HG03460 (cell line): ENCODE data around the gene FAM83F.

Source experiments
- ATAC-seq: cut with Tn5 transposase; IDR thresholded peaks from one replicate; pipeline ENCODE4 v1.9.1; 2021; ENCODE audit not compliant: unreplicated experiment

FAM83F gene

DNA sequence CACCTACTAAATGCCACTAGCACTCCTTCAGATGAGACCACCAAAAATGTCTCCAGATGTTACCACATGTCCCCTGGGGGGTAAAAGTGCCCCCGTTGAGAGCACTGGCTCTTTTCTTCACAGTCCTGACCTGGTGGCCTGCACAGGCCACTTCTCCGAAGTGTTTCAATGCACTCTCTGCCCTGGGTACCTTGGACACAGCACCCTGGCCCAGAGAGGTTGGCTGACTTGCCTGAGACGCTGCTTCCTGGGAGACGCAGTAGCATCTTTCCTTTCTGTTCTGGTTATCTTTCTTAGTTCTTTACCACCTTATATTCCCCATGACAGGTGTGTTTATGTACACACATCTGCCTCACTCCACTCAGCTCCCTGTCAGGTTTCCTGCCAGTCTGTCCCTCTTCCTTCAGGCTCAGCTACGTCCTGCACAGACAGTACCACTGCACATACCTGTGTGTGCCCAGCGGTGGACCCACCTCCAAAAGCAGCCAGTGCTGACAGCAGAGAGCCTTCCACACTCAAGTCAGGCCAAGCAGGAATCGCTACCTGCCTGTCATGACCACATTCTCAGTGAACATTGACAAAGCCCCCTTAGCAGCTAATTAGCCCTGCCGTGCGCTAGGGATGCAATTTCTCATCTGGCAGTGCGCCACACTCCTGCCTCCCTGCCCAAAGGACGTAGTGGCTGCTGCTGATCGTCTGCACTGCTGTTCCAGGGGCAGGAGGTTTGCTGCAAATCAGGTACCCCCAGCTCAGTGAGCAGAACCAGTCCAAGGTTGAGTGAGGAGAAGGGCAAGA is 39.0 kb downstream of the FAM83F start:
- ATAC-seq: no peak

DNA sequence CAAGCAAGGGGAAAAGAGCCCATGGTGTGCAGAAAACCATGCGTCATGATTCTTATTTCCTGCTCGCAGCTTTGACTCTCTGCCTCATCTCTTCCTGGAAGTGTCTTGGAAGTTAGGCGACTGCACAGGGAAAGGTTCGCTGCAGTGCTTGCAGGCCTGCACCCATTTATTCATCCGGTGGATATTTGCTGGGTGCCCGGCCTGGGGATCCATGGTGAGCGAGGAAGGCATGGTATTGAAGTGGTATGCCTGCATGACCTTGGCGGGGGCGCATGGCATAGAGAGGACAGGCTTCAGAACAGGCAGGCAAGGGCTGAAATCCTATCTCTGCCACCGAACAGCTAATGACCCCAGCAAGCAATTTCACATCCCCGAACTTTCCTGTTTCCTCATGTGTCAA is 40.6 kb downstream of the FAM83F start:
- no peak for ATAC-seq

DNA sequence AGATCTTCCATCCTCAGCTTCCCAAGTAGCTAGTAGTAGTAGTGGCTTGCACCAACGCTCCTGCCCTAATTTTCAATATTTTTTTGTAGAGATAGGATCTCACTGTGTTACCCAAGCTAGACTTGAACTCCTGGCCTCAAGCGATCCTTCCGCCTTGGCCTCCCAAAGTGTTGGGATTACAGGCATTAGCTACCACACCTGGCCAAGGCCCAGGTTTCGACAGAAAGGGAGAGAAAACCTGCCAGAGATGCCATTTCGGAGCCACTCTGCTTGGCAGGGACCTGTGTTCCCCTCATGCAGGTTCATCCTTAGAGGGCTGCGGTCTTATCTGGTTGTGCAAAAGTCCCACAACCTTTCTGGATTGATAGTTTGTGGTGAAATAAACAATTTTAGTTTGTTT is 41.4 kb downstream of the FAM83F start:
- no peak for ATAC-seq

DNA sequence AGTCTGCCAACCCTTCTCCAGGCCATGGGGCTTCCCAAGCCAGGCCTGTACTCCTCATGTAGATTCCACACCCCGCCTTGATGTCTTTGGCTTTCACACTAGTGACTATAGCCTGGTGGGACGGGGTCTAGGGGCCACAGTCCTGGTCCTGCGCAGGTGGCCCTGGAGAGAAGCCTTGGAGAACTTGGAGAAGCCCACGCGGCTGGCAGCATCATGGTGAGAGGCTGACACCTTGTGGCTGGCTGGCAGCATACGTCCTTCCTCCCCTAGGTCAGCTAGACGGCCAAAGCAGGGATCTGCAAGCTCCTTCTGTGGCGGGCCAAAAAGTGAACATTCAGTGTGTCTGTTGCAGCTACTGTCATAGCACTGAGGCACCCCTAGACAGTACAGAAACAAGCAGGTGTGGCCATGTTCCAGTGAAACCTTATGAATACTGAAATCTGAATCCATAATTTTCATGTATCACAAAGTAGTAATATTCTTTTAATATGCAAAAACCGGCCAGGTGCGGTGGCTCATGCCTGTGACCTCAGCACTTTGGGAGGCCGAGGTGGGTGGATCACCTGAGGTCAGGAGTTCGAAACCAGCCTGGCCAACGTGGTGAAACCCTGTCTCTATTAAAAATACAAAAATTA is 42.0 kb downstream of the FAM83F start:
- ATAC-seq: no peak

DNA sequence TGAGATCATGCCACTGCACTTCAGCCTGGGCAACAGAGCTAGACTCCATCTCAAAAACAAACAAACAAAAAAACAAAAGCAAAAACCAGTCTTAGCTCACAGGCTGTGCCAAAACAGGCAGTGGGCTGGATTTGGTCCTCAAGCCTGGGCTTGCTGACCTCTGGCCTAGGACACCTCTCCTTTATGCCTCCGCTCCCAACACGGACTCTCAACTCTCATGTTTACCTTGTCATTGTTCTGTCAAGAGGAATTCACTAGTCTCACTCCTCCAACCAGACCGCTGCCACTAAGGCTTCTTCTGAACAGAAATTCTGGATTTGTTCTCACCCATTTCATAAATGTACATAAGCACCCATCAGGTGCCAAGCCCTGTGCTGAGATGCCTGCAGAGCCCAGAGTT is 42.6 kb downstream of the FAM83F start:
- ATAC-seq: no peak

DNA sequence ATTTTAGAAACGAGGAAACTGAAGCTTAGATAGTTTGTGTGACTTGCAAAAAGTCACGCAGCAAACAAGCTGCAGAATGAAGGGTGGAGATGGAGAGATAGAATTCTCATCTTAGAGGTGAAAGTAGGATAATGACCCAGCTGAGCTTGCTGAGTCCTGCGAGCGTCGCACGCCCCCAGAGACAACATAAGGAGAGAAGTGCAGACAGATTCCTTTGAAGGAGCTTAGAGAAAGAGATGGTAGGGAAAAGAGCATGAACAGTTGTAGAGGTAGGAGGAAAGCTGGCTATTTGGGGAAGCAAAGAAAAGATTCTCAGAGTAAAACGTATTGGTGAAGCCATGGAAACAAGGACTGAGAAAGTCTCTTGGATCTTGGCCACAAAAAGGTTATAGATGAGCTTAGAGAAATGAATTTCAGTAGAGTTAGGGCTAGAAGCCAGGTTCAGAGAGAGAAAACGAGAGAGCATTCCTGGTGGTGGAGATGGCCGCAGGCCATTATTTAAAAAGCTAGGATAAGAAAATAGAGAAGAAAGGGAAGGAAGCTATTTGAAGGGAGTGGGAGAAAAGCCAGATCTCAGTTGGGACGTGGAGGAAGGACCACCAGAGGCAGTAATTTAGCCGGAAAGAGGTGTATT is 44.8 kb downstream of the FAM83F start:
- no peak for ATAC-seq

DNA sequence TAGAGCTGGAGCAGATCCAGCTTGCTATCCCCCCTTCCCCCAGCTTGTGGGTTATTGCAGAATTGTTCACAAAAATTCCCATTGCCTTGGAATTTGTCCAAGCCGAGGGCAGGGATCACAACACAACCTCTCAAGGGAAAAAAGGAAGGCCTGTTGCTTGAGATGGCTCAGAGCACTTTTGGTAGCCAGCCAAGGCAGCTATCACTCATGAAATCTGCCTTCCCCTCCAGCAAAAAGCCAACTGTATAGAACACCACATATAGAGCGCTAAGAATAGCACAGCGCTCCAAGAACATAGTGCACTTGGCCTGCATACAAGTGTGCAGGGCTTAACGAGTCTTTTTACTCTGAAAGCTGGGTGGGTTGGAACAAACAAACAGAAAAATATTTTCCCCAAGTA is 46.2 kb downstream of the FAM83F start:
- ATAC-seq: no peak

DNA sequence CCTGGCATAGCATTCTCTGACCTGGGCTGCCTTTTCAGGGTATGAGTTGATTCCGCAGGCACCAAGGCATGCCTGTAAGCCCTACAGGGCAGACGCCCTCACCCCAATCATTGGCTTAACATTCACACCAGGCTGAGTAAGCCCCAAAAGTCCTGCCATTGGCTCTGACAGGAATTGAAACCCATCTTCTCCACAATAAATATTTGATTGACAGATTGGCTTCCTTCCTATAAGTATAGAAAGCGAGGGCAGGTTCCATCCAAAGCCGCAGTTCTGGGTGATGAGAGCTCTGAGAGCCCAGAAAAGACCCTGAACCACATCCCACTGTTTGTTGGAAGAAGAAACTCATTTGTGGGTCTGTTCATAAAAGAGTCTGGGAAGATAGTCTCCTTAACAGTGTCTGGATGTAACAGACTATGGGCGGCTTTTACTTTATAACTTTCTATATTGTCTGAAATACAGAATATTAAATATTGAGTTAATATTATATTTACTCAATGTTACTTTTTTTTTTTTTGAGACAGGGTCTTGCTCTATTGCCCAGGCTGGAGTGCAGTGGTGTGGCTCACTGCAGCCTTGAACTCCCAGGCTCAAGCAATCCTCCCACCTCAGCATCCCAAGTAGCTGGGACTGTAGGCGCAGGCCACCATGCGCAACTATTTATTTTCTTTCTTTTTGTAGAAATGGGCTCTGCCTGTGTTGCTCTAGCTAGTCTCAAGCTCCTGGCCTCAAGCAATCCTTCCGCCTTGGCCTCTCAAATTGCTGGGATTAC is 46.8 kb downstream of the FAM83F start:
- ATAC-seq: no peak

DNA sequence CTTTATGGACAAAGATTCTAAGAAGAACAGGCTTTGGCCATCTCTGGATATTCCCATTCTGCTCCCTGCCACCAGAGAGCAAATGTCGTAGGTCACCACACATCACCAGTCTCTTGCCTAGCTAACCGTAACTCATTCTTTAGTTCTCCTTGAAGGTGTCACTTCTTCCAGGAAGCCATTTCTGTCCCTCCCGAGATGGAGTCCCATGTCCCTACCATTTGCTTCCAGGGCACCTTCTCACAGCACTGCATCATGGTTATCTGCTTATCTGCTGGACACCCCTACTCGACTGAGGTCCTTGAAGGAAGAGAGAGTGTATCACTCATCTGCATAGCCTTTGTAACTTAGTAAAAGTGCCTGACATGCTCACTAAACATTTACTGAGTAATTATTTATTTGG is 47.6 kb downstream of the FAM83F start:
- ATAC-seq: no peak

DNA sequence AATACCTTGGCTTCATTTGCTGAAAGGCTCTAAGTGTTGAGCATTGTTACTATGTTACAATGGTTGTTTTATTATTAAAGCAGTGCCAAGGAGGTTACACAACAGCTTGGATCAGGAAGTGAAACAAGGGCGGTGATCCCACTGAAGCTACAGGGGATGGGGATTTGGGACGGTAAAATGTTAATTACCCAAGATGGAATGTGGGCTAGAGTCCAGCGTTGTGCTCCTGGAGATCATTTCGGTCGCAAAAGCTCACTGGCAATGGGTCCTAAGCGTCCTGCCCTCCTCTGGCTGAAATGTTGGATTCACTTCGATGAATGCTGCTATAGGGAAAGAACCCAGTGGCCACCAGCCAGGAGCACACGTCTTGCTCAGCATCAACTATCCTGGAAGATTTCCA is 48.3 kb downstream of the FAM83F start:
- ATAC-seq: no peak

DNA sequence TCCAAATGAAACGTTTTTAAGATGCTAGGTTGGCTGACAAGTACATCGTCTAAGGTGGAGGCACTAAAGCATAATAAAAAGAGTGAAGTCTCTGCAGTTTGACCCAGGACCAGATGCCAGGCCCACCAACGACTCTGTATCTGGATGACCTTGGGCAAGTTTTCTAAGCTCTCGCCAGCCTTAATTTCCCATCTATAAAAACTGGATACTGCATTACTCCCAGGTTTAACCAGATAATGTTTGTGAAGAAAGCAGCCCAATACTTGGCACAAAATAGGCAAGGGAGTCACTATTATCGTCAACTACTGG is 49.0 kb downstream of the FAM83F start:
- no peak for ATAC-seq

DNA sequence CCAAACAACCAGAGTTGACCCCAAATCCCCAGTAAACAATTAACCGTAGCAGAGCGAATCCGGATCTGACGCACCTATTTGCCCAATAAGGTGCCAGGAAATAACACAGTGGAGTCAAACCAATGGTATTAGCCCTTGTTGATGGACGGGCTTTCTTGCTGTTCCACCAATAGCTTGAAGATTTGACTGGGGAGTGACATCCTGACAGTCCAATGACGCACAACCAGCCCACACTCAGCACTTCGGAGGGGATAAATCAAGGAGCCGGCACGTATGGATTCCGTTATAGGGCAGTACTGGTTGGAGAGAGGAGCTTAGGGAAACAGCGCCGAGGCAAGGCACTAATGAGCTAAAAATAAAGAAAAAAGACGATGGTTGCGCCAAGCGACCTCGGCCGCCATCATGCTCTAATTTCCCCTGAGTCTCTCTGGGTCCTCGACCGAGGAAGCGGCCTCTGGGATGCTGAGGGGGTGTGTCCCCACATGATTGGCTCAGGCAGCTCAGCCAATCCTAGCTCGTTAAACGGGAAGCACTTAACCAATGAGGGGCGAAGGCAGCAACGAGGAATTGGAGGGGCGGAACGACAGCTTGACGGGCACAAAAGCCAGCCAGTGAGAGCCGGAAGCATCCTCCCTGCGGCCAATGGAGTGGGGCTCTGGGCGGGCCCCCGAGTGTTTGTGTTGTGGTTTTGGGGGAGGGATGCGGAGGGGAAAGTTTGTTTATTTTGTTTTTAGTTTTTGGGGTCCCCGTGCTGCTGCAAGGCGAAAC is 49.5 kb downstream of the FAM83F start:
- ATAC-seq: peak; percentile 82

DNA sequence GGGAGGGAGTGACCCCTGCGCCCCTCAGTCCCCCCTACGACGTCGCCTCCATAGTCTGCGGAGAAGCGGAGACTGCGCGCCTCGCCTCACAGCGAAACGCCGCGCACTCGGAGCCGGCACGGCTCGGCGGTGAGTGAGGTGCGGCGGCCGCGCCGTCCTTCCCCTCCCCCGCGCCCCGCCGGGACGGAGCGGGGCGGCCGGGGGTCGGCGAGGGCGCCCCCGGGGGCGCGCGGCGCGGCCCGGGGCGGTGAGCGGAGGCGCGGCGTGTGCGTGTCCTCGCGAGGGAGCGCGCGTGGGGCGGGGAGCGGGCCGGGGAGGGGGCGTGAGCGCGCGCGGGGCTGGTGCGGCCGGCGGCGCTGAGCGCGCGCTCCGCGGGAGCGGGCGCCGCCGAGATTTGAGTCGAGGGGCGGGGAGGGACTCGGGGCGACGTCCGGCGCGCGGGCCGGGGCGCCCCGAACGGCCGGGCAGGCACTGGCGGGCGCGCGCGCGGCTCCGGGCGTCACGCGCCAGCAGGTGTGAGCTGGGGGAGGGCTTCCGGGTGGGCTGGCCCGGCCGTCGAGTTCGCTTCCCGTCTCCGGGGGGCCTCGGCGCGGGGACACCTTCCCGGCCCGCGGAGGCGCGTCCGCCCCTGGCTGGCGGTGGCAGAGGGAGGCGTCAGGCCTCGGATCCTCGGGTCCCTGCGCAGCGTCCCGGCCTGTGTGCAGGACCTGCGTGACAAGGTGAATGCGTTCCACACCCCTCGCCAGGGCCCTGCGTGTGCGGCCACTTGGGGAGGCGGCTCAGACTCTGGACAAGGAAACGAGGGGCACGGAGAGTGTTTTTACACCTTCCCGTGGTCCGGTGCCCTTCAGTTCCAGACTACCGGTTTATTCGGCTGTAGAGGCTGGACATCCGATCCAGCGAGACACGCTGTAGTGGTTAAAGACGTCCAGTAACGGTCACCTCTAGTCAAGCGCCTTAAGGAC is 50.4 kb downstream of the FAM83F start:
- no peak for ATAC-seq

DNA sequence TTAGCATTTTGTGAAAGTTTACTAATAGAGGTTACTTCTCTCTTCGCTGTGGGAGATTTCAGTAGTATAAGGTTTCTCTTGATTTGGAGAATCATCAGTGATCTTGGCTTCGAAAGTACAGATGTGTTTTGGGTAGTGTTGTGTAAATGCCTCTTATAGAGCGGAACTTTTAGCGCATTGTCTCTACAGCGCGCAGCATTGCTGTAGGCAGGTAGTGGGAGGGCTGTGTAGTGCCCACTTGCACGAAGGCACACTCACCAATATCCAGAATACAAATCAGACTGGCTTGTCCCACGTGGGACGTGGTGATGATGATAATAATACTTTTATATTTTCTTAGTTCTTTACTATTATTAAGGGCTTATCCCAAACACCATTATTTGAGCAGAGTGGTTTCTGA is 51.4 kb downstream of the FAM83F start:
- ATAC-seq: no peak

DNA sequence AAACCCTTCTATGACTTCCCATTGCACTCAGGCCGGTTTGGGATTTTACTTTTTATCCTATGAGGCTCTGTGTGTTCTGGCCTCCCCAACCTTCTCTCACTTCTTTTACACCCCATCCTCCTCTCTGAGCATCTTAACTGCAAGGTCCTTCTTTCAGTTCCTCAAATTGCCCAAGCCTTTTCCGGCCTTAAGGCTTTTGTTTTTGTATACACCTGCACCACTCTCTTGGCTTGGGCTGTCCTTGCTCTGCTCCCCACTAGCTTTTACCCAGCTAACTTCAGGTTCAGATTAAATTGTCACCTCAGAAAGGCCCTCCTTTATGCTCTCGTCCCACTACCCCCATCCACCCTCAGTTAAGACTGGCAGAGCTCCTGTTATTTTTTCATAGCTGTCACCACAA is 55.5 kb downstream of the FAM83F start:
- peak; percentile 72 for ATAC-seq

DNA sequence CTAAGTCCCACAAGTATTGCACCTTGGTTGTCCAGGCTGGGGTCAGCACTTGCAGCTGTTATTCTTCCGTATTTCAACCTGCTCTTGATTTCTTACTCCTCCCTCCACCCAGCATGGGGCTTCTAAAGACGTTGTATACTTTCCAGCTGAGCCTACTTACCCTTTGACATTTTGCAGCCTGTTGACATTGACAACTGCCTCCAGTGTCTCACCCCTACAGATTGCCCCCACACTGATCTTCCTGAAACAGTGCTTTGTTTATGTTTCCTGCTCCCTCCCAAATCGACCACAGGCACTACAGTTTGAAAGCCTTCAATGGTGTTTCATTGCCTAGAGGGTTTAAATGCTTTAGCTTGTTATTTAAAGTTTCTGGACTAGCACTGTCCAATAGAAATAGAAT is 56.6 kb downstream of the FAM83F start:
- ATAC-seq: no peak

DNA sequence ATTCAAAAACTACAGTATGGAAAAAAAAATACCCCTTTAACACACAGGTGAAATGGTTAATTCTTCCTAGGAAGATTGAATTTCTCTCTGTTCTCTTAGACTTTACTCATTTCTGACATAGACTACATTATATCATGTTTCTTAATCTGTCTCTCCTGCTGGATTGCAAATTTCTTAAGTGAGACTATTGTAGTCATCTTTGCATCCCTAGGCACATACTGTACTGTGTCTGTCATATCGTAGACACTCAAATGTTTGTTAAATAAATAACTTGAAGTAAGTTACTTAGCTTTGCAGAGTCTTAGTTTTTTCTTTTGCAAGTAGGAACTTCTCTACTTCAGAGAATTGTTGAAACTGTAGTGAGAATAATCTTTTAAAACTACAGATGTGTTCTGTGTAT is 58.7 kb downstream of the FAM83F start:
- ATAC-seq: no peak

DNA sequence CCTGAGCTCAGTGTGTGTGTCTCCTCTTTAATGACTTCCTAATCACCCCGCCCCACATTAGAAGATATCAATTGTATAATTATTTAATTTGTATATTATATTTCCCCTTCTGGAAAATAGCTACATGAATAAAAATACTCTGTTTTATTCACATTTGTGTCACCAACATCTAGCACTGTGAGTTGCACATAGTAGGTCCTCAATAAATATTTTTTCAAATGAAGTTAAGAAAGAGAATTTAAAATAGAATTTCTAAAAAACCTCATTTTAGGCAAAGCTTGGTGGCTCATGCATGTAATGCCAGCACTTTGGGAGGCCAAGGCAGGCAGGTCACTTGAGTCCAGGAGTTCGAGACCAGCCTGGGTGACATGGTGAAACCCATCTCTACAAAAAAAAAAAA is 59.7 kb downstream of the FAM83F start:
- no peak for ATAC-seq

DNA sequence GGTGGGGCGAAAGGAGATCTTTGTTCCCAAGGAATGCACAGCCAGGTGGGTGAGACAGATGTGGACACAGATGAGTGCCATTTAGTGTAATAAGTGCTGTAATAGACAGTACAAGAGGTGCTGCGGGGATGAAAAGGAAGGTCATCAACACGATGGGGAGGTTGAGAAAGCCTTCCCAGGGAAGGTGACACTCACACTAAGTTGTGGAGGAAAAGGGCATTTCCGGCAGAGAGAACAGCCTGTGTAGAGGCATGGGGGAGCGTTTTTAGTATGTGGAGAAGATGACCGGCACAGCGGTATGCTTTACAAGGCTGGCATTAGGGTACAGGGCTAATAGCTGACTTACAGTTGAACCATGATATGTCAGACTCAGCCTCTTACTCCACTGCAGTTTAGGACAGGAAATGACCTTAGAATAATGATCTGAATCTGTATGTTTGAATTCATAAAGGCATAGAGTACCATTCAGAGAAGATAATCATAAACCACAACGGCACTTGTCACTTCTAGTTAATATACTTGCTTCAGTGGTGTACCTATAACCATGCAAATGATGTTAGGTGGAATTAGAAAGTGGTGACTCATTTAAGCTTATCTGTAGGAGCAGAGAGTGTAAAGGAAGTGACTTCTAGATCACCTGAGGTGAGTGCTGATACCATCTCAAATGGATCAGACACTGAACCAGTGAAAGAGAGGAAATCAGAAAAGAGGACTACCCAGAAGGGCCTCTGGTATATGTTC is 60.6 kb downstream of the FAM83F start:
- ATAC-seq: peak; percentile 67
